ENCODE measurements around the gene CCDC186.

GRCh38 chr10:114195079-114195478, 21.1 kb upstream of the CCDC186 start:
- TF ChIP-seq POLR2A (IDR thresholded peaks at IDR 0.05): no peak
- no peak for TF ChIP-seq CTCF (IDR thresholded peaks at IDR 0.05)

All from testis (tissue), 2 donors.